RCC 7860 (cell line): ENCODE data around the gene PTPRT.

Experiments
- DNase-seq: peaks from one replicate; pipeline ENCODE4 v3.0.0-alpha.2; 2015; ENCODE audit warnings: low spot score
- FAIRE-seq: peaks from 2 replicates; lab custom pipeline; 2012; peaks lifted over from hg19 to GRCh38; lab: Jason Lieb, UNC

PTPRT gene

GRCh38 chr20:42650191-42650746 is 539.4 kb downstream of the PTPRT start:
- no peak for DNase-seq
- no peak for FAIRE-seq

DNA sequence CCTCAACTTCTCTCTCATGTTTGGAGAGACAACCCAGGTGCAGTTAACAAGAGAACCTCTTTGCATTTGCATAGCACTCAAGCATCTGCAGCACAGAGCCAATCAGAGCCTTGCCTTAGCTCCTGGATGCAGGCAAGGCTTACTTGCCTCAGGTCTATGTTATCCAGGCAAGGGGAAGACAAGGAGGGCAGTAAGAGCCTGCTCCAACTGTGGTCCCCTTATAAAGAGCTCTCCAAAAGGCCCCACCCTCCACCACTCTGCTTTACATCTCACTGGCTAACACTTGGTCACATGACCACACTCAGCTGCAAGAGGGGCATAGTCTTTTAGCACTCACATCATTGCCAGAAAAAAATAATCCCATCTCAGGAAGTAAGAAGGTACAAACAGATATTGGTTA is 540.0 kb downstream of the PTPRT start:
- FAIRE-seq (no peak), DNase-seq (no peak)

DNA sequence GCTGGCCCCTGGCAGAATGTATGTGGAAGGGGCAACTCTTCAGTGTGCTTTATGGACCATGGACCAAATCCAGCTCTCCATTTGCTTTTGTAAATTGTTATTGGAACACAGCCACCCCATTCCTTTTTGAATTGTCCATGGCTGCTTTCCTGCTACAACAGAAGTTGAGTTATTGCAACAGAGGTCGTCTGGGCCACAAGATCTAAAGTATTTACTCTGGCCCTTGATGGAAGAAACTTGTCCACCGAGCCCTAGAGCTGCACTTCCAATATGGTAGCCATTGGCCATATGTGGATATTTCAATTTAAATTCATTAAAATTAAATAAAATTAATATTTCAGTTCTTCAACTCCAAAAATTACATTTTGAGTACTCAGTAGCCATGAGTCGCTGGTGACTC is 543.5 kb downstream of the PTPRT start:
- no peak for FAIRE-seq

GRCh38 chr20:42641886-42642285 is 547.8 kb downstream of the PTPRT start:
- no peak for DNase-seq
- FAIRE-seq = no peak

More for the DNA sequence above, 543.5 kb downstream of the PTPRT start:
- DNase-seq = no peak

- DNase-seq = no peak
- FAIRE-seq = no peak
Measured at GRCh38 chr20:42639140-42639539, 550.6 kb downstream of the PTPRT start.

DNA sequence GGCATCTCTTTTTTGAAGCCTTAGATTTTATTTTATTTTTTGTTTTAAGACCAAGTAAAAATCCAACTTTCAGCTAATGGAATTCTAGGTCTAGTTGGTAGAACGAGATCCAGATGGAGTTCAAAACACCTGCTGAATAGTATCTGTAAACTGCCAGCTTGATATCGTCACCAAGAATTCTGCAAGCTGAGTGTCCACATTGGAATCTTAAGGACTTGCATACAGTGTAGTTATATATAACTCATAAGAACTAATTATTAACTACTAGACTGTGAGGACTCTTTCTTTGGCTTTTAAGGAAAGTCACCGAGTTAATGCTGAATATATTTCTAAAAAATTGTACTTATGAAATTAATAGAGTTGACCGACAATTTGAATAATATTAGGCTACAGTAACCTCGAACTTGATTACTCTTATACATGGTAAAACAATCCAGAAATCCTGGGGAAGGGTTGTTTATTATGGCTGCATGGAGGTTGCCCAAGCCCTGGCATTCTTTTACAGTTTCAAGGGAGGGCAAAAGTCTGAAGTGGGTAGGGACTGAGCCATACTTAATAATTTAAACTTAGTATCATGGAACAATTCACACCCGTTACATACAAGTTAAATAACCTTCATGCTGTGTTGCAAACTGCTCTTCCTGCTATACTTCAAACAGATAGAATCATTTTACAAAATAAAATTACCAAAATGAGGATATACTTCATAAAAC is 553.9 kb downstream of the PTPRT start:
- DNase-seq (no peak), FAIRE-seq (no peak)

DNA sequence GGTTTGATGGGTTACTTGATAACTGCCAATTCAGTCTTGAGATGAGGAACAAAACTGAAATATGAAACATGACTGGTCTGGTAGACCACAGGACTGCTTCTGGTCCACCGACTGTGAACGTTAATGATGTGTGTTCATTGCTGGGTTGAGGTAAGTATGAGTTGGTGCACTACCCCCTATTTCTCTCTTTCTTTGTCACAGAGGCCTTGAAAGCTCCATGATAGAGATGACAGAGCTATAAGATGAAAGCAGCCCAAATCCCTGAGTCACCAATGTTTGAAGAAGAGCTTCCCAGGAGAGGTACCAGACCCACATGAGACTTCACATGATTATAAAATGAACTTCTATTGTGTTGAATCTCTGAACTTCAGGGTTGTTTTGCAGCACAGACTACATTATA is 555.5 kb downstream of the PTPRT start:
- FAIRE-seq = no peak
- no peak for DNase-seq

DNA sequence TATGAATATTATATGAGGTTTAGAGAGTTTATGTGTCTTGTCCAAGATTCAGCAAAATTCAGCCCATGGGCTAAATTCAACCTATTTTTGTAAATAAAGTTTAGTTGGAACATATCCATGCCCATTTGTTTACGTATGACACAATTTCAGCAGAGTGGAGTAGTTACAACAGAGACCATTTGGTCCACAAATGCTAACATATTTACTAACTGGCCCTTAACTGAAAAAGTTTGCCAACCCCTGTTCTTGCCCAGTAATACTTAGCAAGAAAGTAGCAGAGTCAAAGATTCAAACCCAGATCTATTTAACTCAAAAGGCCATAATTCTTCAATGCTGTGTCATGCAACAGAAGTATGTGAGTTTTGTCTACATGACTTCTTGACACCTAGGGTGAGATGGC is 561.0 kb downstream of the PTPRT start:
- FAIRE-seq (no peak), DNase-seq (no peak)

DNA sequence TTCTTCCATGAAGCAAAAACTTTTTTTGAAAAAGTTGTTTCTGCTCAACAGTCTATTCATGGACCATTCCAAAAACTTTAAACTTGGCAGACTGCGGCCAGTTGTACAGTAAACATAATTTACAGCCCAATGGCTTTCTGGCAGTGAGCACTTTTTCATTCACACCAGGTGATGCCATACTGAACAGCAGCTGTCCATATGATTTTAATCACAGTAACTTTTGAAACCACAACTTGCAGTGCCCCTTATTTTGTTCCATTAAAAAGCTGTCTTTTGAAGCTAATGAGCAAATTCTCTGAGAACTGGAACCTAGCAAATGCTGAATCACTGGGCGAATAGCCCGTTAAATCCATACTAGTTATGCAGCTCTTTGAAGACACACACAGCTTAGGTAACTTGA is 576.6 kb downstream of the PTPRT start:
- DNase-seq (no peak), FAIRE-seq (no peak)

GRCh38 chr20:42611889-42612837 is 577.5 kb downstream of the PTPRT start:
- no peak for FAIRE-seq
- no peak for DNase-seq

DNA sequence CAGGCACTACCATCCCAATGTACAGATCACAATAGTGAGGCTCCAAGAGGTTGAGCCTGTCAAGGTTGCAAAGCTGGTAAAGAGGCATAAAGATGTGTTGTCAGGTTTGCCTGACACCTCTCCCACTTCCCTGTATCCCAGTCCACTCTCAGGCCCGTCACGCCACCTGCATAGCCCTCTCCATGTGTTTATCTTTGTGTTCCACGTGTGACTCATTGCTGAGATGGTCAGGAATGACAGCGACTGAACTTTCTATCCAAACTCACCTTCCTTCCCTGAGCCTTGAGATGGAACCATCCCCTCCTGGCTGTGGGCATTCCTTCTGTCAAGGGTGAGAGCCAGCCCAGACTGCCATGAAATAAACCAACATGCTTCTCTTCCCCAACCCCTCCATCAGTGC is 578.3 kb downstream of the PTPRT start:
- FAIRE-seq (no peak), DNase-seq (no peak)

DNA sequence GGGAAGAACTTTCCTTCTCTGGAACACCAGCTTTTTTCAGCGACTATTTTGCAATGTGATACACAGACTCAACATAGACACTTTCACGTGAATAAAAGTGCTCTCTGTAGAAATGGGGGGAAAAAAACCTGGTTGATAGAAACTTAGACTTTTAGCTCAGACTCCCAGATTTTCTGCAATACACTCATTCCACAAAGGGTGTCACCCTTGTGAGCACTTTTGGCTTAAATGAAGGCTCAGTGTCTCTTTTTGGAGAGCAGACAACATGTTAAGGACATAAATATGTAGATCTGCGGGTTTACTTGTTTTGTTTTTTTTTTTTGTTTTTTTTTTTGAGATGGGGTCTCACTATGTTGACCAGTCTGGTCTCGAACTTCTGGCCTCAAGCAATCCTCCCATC is 579.6 kb downstream of the PTPRT start:
- no peak for FAIRE-seq

GRCh38 chr20:42609618-42610017 is 580.1 kb downstream of the PTPRT start:
- DNase-seq = no peak
- no peak for FAIRE-seq

More for the DNA sequence above, 579.6 kb downstream of the PTPRT start:
- DNase-seq = no peak

- no peak for FAIRE-seq
Measured at GRCh38 chr20:42604998-42605956, 584.4 kb downstream of the PTPRT start.

DNA sequence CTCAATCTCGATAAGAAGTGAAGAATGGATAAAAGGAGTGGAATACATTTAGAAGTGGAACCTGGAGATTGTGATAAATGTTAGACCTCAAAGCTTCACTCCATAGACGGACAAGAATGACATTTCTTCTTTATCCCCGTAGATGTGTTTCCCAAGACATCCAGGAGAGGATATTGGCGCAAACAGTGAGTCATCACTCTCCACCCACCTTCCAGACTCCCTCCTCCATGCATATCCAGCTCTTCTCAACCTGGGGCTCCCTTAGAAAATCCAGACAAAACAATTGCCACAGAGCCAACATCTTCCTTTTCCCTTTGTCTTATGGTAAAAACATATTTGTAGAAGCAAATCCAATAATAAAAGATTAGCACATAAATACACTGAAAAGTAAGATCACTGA is 586.1 kb downstream of the PTPRT start:
- DNase-seq = no peak
- no peak for FAIRE-seq

More at GRCh38 chr20:42604998-42605956, 584.4 kb downstream of the PTPRT start:
- peak; percentile 17 for DNase-seq

DNA sequence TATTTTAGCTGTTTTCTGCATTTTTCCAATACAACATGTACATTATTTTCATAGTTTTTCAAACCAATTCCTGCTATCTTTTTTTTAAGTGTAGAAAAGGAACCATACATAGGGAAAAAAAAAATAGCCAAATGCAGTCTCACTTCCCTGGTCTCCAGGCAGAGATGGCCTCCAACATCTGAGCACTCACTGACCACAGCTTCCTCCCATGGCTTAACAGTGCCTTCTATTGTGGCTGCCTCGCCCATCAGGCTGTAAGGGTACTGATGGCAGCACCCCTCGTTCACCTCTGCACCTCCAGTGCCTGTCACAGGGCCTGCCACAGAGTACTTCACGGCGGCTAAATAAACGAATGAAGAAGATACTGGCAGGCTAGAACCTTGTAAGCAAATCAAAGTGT is 591.1 kb downstream of the PTPRT start:
- no peak for FAIRE-seq
- no peak for DNase-seq

DNA sequence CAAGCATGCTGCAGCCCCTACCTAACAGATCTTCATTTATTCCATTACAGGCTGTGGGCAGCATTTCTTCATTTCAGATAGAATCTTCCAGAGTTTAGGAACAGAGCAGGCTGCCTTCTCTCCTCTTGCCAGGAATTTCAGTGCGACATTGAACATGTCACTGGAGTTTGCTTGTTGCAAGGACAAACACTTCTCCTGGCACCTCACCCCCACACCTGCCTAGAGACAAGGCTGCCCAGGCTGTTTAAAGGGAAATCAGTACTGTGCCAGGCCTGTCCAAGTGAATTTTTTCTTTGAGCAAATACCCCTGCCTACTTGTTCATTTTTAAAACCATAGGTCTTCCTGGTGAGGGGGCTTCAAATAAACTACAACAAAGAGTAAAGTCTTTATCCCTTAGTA is 594.1 kb downstream of the PTPRT start:
- FAIRE-seq = no peak

GRCh38 chr20:42594659-42595058 is 595.0 kb downstream of the PTPRT start:
- FAIRE-seq = no peak
- no peak for DNase-seq

More for the DNA sequence above, 594.1 kb downstream of the PTPRT start:
- no peak for DNase-seq

- FAIRE-seq (no peak), DNase-seq (no peak)
Measured at GRCh38 chr20:42594011-42594410, 595.7 kb downstream of the PTPRT start.

DNA sequence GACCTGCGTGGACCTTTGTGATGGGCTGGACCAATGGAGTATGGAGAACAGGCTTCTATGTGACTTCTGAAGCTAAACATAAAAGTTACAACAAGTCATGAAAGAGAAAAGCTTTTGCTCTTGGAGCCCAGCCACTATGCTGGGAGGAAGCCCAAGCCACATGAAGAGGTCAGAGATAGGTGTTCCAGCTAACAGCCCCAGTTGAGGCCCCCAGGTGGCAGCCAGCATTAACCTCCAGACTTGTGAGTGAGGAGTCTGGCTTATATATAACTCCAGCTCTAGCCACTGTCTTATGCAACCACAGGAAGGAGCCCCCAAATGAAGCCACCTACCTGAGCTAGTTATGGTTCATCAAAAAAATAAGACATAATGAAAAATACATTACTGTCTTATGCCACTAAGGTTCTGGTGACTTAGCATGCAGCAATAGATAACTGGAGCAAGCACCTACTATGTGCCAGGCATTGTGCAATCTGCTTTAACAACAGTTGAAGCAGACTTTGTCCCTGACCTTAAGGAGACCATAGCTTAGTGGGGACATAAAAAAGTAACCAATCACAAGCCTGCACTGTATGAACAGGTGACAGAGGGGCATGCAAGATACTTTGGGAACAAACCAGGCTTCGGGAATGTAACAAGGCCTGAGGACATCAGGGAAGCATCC is 599.6 kb downstream of the PTPRT start:
- FAIRE-seq = no peak
- DNase-seq = no peak
